Vagina (tissue), 2 donors: ENCODE data around the gene ALKBH5.

Experiments
- POLR2A ChIP-seq, 2 donors: fragments of 450-650 bp; IDR thresholded peaks; one replicate each; pipeline ENCODE4 v1.6.1; 2017; ENCODE audit warnings: antibody characterized with exemption in 2 of 2, mild to moderate bottlenecking in 2 of 2, moderate library complexity in 2 of 2
- TF ChIP-seq, protein P1 (sequence below), 3 experiments: fragments of 450-650 bp in 2 of 3; fragments of 200-600 bp in 1 of 3; sonication (generic) in 1 of 3; IDR thresholded peaks; one replicate each; pipeline ENCODE4 v1.5.1; 2017 to 2019; ENCODE audit warnings: antibody characterized with exemption in 3 of 3, mild to moderate bottlenecking in 2 of 3, moderate library complexity in 2 of 3

GRCh38 chr17:18254888-18255649 lies 71.4 kb downstream of the ALKBH5 start:
- no peak for TF ChIP-seq POLR2A (IDR thresholded peaks at IDR 0.05)
- TF ChIP-seq, protein P1, sequence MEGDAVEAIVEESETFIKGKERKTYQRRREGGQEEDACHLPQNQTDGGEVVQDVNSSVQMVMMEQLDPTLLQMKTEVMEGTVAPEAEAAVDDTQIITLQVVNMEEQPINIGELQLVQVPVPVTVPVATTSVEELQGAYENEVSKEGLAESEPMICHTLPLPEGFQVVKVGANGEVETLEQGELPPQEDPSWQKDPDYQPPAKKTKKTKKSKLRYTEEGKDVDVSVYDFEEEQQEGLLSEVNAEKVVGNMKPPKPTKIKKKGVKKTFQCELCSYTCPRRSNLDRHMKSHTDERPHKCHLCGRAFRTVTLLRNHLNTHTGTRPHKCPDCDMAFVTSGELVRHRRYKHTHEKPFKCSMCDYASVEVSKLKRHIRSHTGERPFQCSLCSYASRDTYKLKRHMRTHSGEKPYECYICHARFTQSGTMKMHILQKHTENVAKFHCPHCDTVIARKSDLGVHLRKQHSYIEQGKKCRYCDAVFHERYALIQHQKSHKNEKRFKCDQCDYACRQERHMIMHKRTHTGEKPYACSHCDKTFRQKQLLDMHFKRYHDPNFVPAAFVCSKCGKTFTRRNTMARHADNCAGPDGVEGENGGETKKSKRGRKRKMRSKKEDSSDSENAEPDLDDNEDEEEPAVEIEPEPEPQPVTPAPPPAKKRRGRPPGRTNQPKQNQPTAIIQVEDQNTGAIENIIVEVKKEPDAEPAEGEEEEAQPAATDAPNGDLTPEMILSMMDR (IDR thresholded peaks at IDR 0.05) = no peak
